ENCODE data around the gene FUS.

GRCh38 chr16:31138621-31139578 lies 41.0 kb upstream of the FUS start:
- TF ChIP-seq, protein P1, sequence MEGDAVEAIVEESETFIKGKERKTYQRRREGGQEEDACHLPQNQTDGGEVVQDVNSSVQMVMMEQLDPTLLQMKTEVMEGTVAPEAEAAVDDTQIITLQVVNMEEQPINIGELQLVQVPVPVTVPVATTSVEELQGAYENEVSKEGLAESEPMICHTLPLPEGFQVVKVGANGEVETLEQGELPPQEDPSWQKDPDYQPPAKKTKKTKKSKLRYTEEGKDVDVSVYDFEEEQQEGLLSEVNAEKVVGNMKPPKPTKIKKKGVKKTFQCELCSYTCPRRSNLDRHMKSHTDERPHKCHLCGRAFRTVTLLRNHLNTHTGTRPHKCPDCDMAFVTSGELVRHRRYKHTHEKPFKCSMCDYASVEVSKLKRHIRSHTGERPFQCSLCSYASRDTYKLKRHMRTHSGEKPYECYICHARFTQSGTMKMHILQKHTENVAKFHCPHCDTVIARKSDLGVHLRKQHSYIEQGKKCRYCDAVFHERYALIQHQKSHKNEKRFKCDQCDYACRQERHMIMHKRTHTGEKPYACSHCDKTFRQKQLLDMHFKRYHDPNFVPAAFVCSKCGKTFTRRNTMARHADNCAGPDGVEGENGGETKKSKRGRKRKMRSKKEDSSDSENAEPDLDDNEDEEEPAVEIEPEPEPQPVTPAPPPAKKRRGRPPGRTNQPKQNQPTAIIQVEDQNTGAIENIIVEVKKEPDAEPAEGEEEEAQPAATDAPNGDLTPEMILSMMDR (IDR thresholded peaks at IDR 0.05) = no peak
- TF ChIP-seq POLR2A (IDR thresholded peaks at IDR 0.05) = no peak
